NCI-H524 (cell line): ENCODE measurements around the gene FOXP4.
A peak's percentile ranks its signal among the peaks of the same experiment; 100 is the strongest.

ENCODE experiments used
- DNase-seq, 2 experiments: peaks; one replicate each; lab custom pipeline; 2025; lab: John Stamatoyannopoulos, UW

Gene FOXP4

GRCh38 chr6:41519745-41520699 is 26.2 kb upstream of the FOXP4 start:
- DNase-seq = no peak

- DNase-seq = no peak
These were observed 23.2 kb upstream of the FOXP4 start for GRCh38 chr6:41522780-41523548.

GRCh38 chr6:41523915-41524633 is 22.1 kb upstream of the FOXP4 start:
- no peak for DNase-seq

GRCh38 chr6:41524634-41525011 is 21.6 kb upstream of the FOXP4 start:
- no peak for DNase-seq

- DNase-seq = peak in 1 of 2 experiments; percentile 72
These were observed 18.3 kb upstream of the FOXP4 start for GRCh38 chr6:41527721-41528408.

GRCh38 chr6:41528409-41528963 is 17.7 kb upstream of the FOXP4 start:
- DNase-seq = peak in 1 of 2 experiments; percentile 31

GRCh38 chr6:41529049-41529448 is 17.1 kb upstream of the FOXP4 start:
- no peak for DNase-seq

GRCh38 chr6:41529970-41530369 is 16.2 kb upstream of the FOXP4 start:
- DNase-seq = no peak

- DNase-seq = peak in 1 of 2 experiments; percentile 51
These were observed 15.7 kb upstream of the FOXP4 start for GRCh38 chr6:41530476-41530875.

- DNase-seq = no peak
These were observed 15.2 kb upstream of the FOXP4 start for GRCh38 chr6:41531016-41531415.

- DNase-seq = peak; percentile 65 to 92
These were observed 14.3 kb upstream of the FOXP4 start for GRCh38 chr6:41531591-41532582.

- no peak for DNase-seq
These were observed 10.4 kb upstream of the FOXP4 start for GRCh38 chr6:41535766-41536165.

- DNase-seq = no peak
These were observed 9.1 kb upstream of the FOXP4 start for GRCh38 chr6:41536795-41537758.

- DNase-seq = no peak
These were observed 7.5 kb upstream of the FOXP4 start for GRCh38 chr6:41538556-41539182.

GRCh38 chr6:41539204-41539603 is 7.0 kb upstream of the FOXP4 start:
- no peak for DNase-seq

GRCh38 chr6:41541364-41541763 is 4.8 kb upstream of the FOXP4 start:
- no peak for DNase-seq

- no peak for DNase-seq
These were observed 3.1 kb upstream of the FOXP4 start for GRCh38 chr6:41543087-41543486.

GRCh38 chr6:41545247-41545702 is 906 bp upstream of the FOXP4 start:
- peak in 1 of 2 experiments; percentile 39 for DNase-seq
